Transverse colon (tissue), 4 donors: ENCODE results near the gene MEIKIN. TPM values are rescaled to one million over a fixed set of nuclear protein-coding genes. Genes with fewer than 3 reads are reported as not detected.
"Not testable (repeated sequence)": the region's sequence is repeated elsewhere in the genome, so short reads cannot be mapped to it uniquely, and the experiment has no call there.

Source experiments
- DNase-seq: peaks from one replicate; pipeline ENCODE4 v3.0.0-alpha.2; 2019
- H3K27ac ChIP-seq, 4 donors: fragments of 200-600 bp; sonication (generic); 2 replicates each; pipeline ENCODE4 v1.5.1; 2016 to 2018; ENCODE audit warnings: inconsistent platforms in 4 of 4
- H3K27me3 ChIP-seq: fragments of 200-600 bp; sonication (generic); 2 replicates; pipeline ENCODE4 v1.5.1; 2017; ENCODE audit warnings: inconsistent platforms
- H3K36me3 ChIP-seq, 4 donors: fragments of 200-600 bp; sonication (generic); 2 replicates each; pipeline ENCODE4 v1.5.1; 2017 to 2019; ENCODE audit warnings: inconsistent platforms in 4 of 4
- H3K4me1 ChIP-seq, 4 donors: fragments of 200-600 bp; sonication (generic); 2 replicates each; pipeline ENCODE4 v1.5.1; 2017 to 2020; ENCODE audit warnings: inconsistent platforms in 4 of 4
- H3K4me3 ChIP-seq, 4 donors: fragments of 200-600 bp; sonication (generic); 1 replicate in 1 of 4; 2 replicates in 3 of 4; pipeline versions ENCODE4 v1.5.1 to v1.6.1; 2017 to 2019; ENCODE audit warnings: inconsistent platforms in 4 of 4
- H3K9me3 ChIP-seq, 2 donors: fragments of 200-600 bp; sonication (generic); 2 replicates each; pipeline ENCODE4 v1.5.1; 2017 to 2019; ENCODE audit warnings: inconsistent platforms in 2 of 2
- CTCF ChIP-seq, 5 experiments: fragments of 200-600 bp in 3 of 5; fragments of 450-650 bp in 2 of 5; sonication (generic) in 3 of 5; IDR thresholded peaks; 1 replicate in 2 of 5; 2 replicates in 3 of 5; pipeline ENCODE4 v1.5.1; 2016 to 2017; ENCODE audit warnings: antibody characterized with exemption in 5 of 5, inconsistent platforms in 3 of 5, mild to moderate bottlenecking in 2 of 5, moderate library complexity in 1 of 5
- EP300 ChIP-seq: sonication (generic); formaldehyde crosslinking; IDR thresholded peaks from one replicate; pipeline ENCODE4 v1.6.1; 2017; ENCODE audit warnings: antibody characterized with exemption, low read depth
- POLR2A ChIP-seq: fragments of 450-650 bp; IDR thresholded peaks from one replicate; pipeline ENCODE4 v1.6.1; 2016; ENCODE audit warnings: antibody characterized with exemption, mild to moderate bottlenecking, moderate library complexity
- POLR2AphosphoS5 ChIP-seq, 3 donors: sonication (generic); formaldehyde crosslinking; IDR thresholded peaks; one replicate each; pipeline ENCODE4 v1.6.1; 2016; ENCODE audit warnings: antibody characterized with exemption in 3 of 3
- WGBS, 2 donors: methylation state at CpG; one replicate each; pipeline ENCODE4 v1.1.5; 2018; ENCODE audit warnings: low coverage in 1 of 2; 5-methylcytosine and 5-hydroxymethylcytosine counted together
- in situ Hi-C, 4 donors: fragments of 200-750 bp; cut with MboI; loops; one replicate each; pipeline versions ENCODE4 v1.15.0 to v1.15.1; 2017; ENCODE audit warnings: low sequenced_read_pairs in 3 of 4, low pct_ligation_motif_present in 1 of 4, low pct_unique_long_range_greater_than_20kb in 1 of 4
- intact Hi-C: fragments of 100-400 bp; cut with DNase I; formaldehyde crosslinking; loops from one replicate; pipeline ENCODE4 v1.15.1; 2023; ENCODE audit warnings: low total_unique reads
- total RNA-seq, 4 donors: library from RNA; depleted of rRNA; stranded (reverse); fragments of >200 nt; gene quantifications; one replicate each; pipeline ENCODE4 v1.1.0, GENCODE V29; 2016

Gene MEIKIN
- total RNA-seq, 4 donors from 2014 or later: not detected

GRCh38 chr5:131782717-131783116, 162.7 kb downstream of the MEIKIN start:
- no peak overlapping the region for H3K27ac ChIP-seq
- H3K4me1 ChIP-seq: peaks cover 0 to 28% (median 3%) of the 10 kb centered on the region in 4 donors
- intact Hi-C loops: no loop called here
- DNase-seq: no peak
- no peaks in the 10 kb centered on the region for H3K27me3 ChIP-seq
- H3K9me3 ChIP-seq: no peaks in the 10 kb centered on the region
- no peak overlapping the region for H3K4me3 ChIP-seq
- WGBS, 2 donors: 96 to 97% methylated on average over 11 of the region's 11 CpGs
- no peak for TF ChIP-seq POLR2AphosphoS5 (IDR thresholded peaks at IDR 0.05)
- TF ChIP-seq CTCF (IDR thresholded peaks at IDR 0.05): no peak
- no peak for TF ChIP-seq EP300
- no peak for TF ChIP-seq POLR2A
- in situ Hi-C loops: no loop called here
- peaks cover 0 to 6% (median 0%) of the 10 kb centered on the region in 4 donors for H3K36me3 ChIP-seq

GRCh38 chr5:131778141-131778540, 167.3 kb downstream of the MEIKIN start:
- intact Hi-C loops, H3K9me3 ChIP-seq, in situ Hi-C loops, H3K36me3 ChIP-seq, H3K4me3 ChIP-seq, H3K27ac ChIP-seq, H3K27me3 ChIP-seq, DNase-seq: not testable (repeated sequence)
- WGBS, 2 donors: 0% methylated on average over 1 of the region's 1 CpG; no CpG with 5 or more reads in 1 of the 2 donors
- peaks cover 0 to 11% (median 1%) of the 10 kb centered on the region in 4 donors for H3K4me1 ChIP-seq

- DNase-seq: no peak
- H3K27me3 ChIP-seq: no peaks in the 10 kb centered on the region
- intact Hi-C loops (no loop called here), in situ Hi-C loops (no loop called here)
- no peaks in the 10 kb centered on the region for H3K36me3 ChIP-seq
- TF ChIP-seq POLR2A (no peak), CTCF (IDR thresholded peaks at IDR 0.05) (no peak), EP300 (no peak), POLR2AphosphoS5 (IDR thresholded peaks at IDR 0.05) (no peak)
- WGBS, 2 donors: 74% methylated on average over 1 of the region's 1 CpG; no CpG with 5 or more reads in 1 of the 2 donors
- no peaks in the 10 kb centered on the region for H3K9me3 ChIP-seq
- H3K4me1 ChIP-seq: peaks cover 0 to 17% (median 3%) of the 10 kb centered on the region in 4 donors
- H3K27ac ChIP-seq: no peak overlapping the region
- no peak overlapping the region for H3K4me3 ChIP-seq
Observed at GRCh38 chr5:131776450-131776849, 169.0 kb downstream of the MEIKIN start.

- Histone ChIP-seq H3K4me1 (peaks cover 0 to 10% (median 3%) of the 10 kb centered on the region in 4 donors), H3K27ac (no peak overlapping the region), H3K4me3 (no peak overlapping the region), H3K36me3 (no peaks in the 10 kb centered on the region), H3K27me3 (no peaks in the 10 kb centered on the region), H3K9me3 (no peaks in the 10 kb centered on the region)
- DNase-seq: no peak
- TF ChIP-seq EP300 (no peak), POLR2AphosphoS5 (IDR thresholded peaks at IDR 0.05) (no peak), POLR2A (no peak), CTCF (IDR thresholded peaks at IDR 0.05) (no peak)
- in situ Hi-C loops: no loop called here
- intact Hi-C loops: no loop called here
- 56 to 78% methylated on average over 4 of the region's 4 CpGs for WGBS, 2 donors
Observed at GRCh38 chr5:131774652-131775367, 170.7 kb downstream of the MEIKIN start.

GRCh38 chr5:131773805-131774204, 171.7 kb downstream of the MEIKIN start:
- Histone ChIP-seq H3K4me3 (no peak overlapping the region), H3K9me3 (no peaks in the 10 kb centered on the region), H3K36me3 (no peaks in the 10 kb centered on the region), H3K27ac (no peak overlapping the region), H3K4me1 (peaks cover 0 to 13% (median 3%) of the 10 kb centered on the region in 4 donors), H3K27me3 (no peaks in the 10 kb centered on the region)
- intact Hi-C loops: no loop called here
- WGBS, 2 donors: 86 to 89% methylated on average over 2 of the region's 2 CpGs
- no peak for DNase-seq
- TF ChIP-seq POLR2AphosphoS5 (IDR thresholded peaks at IDR 0.05): no peak
- TF ChIP-seq POLR2A: no peak
- no peak for TF ChIP-seq CTCF (IDR thresholded peaks at IDR 0.05)
- no peak for TF ChIP-seq EP300
- in situ Hi-C loops: no loop called here
